Myocyte (in vitro differentiated cells): Measurements from ENCODE around the gene RNASE11. TPM values are rescaled to one million over a fixed set of nuclear protein-coding genes. Genes with fewer than 3 reads are reported as not detected.

Source experiments
- DNase-seq: peaks from one replicate; pipeline ENCODE4 v3.0.0-alpha.2; 2012; ENCODE audit warnings: low read depth
- total RNA-seq: library from RNA; depleted of rRNA; stranded (reverse); fragments of >200 nt; gene quantifications from 2 replicates; pipeline ENCODE4 v1.2.3, GENCODE V29; 2014

RNASE11 gene
- total RNA-seq, 1 donor from 2014 or later: not detected

DNA sequence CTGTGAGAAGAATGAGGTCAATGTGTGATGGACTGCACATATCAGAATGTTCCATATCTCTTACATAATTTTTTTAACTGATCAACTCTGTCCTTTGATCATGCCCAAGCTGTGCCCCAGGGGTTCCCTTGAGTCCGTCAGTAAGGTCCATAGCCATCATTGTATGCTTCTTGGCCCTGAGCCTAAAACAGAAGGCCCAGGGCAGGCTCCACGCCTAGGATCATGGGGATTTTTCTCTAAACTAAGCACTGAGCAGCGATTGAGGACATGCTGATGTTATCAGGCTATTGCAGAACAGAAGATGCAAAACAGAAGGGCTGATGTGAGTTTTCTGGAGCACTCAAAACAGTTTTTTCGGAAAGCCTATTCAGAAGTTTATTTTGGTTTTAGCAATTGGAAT lies 47.9 kb downstream of the RNASE11 start:
- no peak for DNase-seq

Other genes with a start within 250 kb of the RNASE11 start
- gene PARP2, start 244.4 kb downstream of the RNASE11 start, total RNA-seq: 17.2 and 21.1 TPM in 2 replicates
- gene TEP1, start 174.5 kb downstream of the RNASE11 start, total RNA-seq: 17.1 and 21.8 TPM in 2 replicates
- gene KLHL33, start 151.8 kb downstream of the RNASE11 start, total RNA-seq: 0.05 and 0.16 TPM in 2 replicates
- 33.2 and 36.2 TPM in 2 replicates for gene OSGEP, start 133.2 kb downstream of the RNASE11 start, total RNA-seq
- gene APEX1, start 132.8 kb downstream of the RNASE11 start, total RNA-seq: 125 and 145 TPM in 2 replicates
- gene PIP4P1, start 126.6 kb downstream of the RNASE11 start, total RNA-seq: 21.1 and 22.2 TPM in 2 replicates
- gene PNP, start 118.6 kb downstream of the RNASE11 start, total RNA-seq: 4.9 and 5.2 TPM in 2 replicates
- gene RNASE10, start 82.5 kb downstream of the RNASE11 start, total RNA-seq: not detected in 2 replicates
- not detected in 2 replicates for gene RNASE9, start 27.0 kb downstream of the RNASE11 start, total RNA-seq
- gene RNASE12, start 3.4 kb upstream of the RNASE11 start, total RNA-seq: not detected in 2 replicates
- not detected in 2 replicates for gene OR6S1, start 53.7 kb upstream of the RNASE11 start, total RNA-seq
- gene RNASE4, start 96.6 kb upstream of the RNASE11 start, total RNA-seq: 4.7 and 7.2 TPM in 2 replicates
- gene ANG, start 100.8 kb upstream of the RNASE11 start, total RNA-seq: 0.42 and 1.4 TPM in 2 replicates
- not detected in 2 replicates for gene EDDM3A, start 157.9 kb upstream of the RNASE11 start, total RNA-seq
- gene EDDM3B, start 180.4 kb upstream of the RNASE11 start, total RNA-seq: not detected in 2 replicates
- gene RNASE6, start 193.3 kb upstream of the RNASE11 start, total RNA-seq: not detected in 2 replicates
- not detected in 2 replicates for gene RNASE1, start 214.8 kb upstream of the RNASE11 start, total RNA-seq